Measurements from ENCODE around the gene GALNS. TPM values are rescaled to one million over a fixed set of nuclear protein-coding genes. Genes with fewer than 3 reads are reported as not detected.

Gene GALNS
- total RNA-seq, 1 donor from 2014 or later: 41.0 TPM

DNA sequence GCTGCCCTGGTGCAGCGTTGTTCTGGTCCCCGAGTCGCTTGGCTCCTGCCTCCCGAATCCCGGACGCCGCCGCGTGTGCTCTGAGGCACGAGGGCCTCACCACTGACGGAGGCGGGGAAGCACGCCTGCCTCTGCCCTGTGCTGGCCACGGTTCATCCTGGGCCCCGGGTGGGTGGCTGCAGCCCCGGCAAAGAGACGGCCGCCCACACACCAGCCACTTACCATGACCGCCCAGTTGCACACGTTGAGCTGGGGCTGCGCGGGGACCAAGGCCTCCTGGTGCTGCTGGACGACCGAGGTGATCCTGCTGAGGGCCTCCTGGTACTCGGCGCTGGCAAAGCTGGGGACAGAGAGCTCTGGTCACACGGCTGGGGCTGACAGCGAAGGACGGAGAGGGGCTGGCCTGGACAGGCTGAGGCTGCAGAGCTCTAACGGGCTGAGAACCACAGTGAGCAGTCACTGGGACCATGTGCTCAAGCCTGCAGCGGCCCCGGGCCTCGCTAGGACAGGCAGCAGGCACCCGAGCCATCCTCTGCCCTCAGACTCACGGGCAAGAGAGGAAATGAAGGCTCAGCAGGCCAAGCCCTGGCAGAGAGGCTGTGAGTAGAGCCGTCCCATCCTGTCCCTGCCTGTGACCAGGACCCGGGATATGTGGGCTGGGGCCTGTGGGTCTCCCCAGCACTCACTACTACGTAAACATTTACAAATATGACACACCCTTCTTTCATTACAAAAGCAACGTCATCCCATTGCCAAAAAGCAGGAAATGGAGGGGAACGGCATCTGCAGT is 38.8 kb downstream of the GALNS start:
- no peak for DNase-seq (ENCODE audit: low read depth)

DNA sequence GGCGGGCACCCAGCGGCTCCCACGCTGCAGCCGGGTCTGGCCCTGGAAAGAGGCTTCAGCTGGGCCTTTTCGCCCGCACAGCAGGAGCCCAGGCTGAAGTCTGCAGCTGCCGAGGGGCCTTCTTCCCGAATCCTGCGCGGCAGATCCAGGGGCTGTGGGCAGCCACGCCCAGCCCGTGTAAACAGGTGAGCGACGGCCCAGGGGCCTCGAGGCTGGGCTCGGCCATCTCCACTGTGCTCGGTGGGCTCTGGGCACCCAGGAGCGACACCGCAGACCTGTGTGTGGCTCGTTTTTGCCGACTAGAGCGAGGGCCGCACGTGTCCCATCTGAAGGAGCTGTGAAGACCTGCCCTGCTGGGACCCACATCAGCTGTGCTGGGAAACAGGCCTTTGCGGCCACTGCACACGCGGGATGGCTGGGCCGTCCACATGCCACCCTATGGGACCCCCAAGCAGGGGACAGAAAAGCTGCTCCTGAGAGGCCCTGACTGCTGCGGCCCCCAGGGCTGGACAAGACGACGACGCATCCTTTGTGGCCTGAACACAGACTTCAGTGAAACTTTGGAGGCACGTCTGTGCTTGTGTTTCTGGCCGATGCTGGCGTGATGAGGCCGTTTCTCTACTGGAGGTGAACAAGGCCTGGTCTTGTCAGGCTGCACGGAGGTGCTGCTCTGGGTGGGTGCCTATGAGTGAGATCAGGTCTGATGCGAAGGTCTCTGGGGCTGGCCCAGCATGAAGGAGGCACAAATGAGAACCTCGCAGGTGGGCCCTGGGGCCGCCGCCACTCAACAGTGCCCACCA is 39.8 kb downstream of the GALNS start:
- DNase-seq (ENCODE audit: low read depth): no peak

DNA sequence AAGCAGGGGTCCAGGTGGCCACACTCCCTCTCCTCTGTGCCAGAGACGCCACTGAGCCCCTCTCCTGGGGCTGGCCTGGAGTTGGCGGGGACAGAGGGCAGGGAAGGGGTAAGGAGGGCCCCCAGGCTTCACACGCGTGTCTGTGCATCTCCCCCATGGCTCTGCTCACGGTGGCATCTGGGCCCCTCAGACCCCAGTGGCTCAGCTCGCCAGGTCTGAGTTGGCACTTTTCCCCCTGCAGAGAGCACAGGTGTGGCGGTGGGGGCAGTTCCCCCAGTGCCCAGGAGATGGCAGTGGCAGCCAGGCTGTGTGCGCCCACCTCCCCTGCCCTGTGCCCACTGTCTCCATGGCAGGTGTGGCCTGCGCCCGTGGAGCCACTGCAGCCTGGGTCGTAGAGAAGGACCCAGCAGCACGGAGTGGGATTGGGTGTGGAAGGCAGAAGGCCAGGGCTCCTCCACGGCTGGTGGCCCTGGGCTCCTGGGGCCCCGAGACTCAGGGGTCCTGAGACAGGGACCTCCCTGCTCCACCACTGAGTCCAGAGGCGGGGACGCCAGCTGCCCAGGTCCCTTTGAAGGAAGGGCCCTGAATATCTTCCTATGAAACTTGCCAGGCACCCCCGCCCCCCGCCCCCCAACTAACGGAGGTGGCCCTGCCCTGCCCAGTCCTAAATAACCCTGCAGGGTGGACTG is 40.7 kb downstream of the GALNS start:
- DNase-seq (ENCODE audit: low read depth): no peak

DNA sequence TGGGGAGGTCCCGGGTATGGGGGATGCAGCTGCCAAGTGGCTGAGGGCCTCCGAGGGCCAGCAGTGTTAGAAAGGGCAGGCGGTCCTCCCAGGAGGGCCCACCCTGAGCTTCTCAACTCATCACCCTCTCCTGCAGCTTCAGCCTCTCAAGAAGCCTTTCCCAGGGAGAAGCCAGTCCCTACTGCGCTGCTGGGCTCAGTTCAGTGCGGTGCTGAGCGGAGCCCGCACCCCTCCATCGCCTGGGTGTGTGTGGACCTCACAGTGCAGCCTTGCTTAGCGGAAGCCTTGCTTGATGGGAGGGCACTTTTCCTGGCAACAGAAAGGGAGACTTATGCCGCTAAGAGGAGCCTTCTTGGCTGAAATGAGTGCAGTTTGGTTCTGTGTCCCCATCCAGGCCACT is 41.5 kb downstream of the GALNS start:
- no peak for DNase-seq (ENCODE audit: low read depth)

DNA sequence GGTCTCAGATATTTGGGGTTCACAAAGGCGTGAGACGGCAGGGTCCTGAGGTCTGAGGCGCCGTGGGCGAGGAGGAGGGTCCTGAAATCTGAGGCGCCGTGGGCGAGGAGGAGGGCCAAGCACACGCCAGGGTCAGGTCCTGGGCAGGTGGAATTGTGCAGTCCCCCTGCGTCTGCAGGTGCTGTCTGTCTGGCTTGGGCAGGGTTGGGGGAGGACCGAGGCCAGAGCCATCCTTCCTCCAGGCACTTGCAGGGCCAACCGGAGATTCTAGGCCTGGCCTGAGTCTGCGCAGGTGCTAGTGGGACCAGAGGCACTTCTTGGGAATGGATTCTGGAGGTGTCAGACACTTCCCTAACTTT is 42.6 kb downstream of the GALNS start:
- DNase-seq (ENCODE audit: low read depth): no peak

DNA sequence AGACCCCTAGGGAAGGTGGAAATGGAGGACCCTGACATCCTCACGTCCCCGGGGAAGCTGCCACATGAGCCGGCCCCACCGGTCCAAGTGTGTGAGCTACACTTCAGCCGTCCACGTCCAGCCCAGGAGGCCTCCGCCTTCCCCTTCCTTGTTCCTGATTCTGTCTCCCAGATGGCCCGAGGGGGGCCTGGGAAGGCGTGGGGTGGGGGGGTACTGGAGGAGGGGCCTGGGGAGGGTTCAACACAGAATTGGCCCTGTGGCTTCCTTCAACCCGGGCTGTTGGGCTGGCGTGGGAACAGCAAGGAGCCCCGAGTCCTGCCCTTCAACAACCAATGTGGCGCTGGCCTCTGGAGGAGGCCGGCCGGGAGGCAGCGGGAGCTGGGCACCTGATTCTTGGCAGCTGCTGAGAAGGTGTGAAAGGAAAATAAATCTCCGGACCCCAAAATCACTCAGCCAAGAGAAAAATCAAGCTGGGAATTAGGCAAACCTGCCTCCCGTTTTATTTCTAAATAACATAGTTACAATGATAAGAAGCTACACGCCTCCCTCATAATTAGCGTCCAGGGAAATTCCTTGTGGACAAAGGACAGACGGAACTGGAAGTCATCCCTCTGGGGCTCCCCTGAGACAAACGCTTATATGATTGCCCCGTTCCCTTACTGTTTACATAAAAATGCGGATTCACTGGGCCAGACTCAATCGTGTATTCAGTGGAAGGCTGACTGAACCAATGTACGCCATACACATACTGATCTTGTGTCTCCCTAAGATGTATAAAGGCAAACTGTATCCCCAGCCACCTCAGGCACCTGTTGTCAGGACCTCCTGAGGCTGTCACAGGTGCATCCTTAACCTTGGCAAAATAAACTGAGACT is 43.2 kb downstream of the GALNS start:
- DNase-seq (ENCODE audit: low read depth): no peak

DNA sequence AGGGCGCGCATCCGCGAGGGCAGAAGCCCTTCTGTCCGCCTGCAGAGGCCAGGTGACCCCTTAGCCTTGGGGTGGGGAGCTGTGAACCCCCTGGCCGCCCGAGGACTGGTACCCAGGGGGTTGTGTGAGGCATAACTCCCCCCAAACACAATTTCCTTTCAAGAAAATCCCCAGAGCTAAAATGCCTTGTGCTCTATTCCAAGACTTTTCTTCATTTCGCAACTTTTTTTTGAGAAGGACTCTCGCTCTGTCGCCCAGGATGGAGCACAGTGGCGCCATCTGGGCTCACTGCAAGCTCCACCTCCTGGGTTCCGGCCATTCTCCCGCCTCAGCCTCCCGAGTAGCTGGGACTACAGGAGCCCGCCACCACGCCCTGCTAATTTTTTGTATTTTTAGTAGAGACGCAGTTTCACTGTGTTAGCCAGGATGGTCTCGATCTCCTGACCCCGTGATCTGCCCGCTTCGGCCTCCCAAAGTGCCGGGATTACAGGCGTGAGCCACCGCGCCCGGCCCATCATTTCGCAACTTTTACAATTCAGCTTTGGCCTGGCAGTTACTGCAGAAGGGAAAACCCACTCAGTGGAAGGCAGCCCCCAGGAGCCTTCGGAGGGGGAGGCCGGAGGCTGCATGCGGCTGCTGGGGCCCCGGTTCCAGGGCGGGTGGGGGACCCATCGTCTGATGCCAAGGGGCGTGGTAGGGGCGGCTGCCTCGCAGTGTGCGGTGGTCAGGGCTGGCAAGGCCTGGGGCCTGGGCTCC is 44.1 kb downstream of the GALNS start:
- DNase-seq (ENCODE audit: low read depth): peak; percentile 30

DNA sequence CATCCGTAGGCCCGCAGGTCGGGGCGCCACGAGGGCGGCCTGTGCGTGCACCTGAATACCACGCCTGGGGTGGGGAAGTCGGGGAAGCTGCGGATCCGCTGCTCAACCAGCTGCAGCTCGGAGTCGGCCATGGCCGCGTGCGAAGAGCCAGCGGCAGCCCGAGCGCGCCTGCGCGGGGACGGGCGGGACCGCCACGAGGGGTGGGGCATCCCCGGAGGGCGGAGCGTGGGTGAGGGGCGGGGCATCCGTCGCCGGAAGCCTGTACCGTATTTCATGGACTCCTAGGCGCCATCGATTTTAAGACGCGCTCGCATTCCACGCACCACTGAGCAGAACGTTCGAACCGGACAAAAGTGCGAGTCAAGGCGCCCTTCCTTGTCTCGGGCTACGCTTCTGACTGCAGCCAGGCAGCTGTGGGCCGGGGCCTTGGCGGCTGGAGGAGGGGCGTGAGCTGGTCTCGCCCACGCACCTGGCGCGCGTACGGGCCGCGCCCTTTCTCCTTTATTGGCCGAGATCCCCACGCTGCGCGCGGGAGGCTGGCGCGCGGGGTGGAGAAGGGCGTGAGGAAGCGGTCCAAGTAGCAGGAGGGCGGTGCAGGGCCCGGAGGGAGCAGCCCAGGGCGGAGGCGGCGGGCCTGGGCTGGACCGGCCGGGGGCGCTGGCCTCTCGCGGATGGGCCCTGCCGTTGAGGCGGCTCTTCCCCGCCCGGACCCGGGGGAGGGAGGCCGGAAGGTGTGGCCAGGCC is 44.8 kb downstream of the GALNS start, which contains the start of gene APRT:
APRT (minus strand) TSS at position 160 of the 744 bp plus-strand sequence; CDS start at position 131, 29 bp downstream.
- DNase-seq (ENCODE audit: low read depth): peak; percentile 82

DNA sequence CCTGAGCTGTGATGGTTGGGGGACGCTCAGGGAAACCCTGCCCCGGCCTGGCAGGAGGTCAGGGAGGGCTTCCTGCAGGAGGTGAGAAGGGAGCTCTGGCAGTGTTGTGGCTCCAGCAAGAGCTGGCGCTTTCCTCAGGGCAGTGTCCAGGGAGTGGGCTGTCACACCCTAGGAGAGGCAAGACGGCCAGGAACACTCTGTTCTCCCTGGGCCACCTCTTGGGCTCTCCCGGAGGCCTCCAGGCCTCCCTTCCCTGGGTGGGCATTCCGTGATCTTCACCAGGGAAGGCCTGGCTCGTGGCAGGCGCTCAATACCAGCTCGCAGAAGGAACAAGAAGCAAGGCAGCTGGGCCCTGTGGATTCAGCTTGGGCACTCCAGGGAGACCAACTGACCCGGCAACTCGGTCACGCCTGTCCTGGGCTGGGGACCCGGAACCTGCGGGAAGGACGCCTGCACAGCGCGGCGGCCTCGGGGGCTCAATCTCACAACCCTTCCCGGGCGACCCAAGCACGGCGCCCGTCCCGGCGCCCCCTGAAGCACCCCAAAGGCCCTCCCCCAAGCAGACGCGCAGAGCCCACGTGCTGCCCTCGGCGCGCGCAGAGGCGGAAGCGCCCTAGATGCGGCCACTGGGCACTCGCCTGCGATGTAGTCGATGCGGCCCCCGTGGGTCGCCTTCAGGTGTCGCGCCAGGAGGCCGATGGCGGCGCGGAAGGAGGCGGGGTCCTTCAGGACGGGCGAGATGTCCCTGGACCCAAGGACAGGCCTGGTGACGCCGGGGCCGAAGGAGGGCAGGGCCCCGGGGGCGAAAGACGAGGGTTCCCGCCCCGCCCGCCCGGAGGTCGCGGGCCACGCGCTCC is 45.6 kb downstream of the GALNS start:
- DNase-seq (ENCODE audit: low read depth): peak; percentile 47

DNA sequence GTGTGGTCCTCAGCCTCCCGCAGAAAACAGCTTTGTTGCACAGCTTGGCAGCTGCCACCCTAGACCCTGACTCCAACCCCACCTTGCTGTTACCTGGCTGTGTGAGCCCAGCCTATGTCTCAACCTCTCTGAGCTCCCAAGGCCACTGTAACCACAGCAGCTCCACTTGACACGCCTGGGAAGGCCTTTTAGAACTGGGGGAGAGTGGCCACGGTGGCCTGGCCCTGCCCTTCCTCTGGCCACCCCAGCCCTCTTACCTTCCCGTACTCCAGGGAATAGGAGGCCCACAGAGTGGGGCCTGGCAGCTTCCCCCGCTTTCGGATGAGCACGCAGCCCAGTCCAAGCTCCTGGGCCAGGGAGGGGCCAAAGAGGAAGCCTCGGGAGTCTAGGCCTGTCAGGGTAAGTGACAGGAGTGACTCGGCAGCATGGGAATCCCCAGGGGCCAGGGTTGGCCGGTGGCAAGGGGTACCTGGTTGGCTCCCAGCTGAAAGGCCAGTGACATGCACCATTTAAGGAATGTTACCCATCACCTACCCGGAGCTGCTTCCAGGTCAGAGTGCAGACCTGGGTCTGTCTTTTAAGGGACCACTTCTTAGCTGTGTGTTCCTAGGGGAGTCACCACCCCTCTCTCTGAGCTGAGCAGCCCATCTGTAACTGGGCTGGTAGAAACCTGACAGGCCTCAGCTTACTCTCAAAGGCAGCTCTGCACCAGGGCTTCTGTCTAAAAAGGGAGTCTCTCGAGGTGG is 46.4 kb downstream of the GALNS start:
- no peak for DNase-seq (ENCODE audit: low read depth)

DNA sequence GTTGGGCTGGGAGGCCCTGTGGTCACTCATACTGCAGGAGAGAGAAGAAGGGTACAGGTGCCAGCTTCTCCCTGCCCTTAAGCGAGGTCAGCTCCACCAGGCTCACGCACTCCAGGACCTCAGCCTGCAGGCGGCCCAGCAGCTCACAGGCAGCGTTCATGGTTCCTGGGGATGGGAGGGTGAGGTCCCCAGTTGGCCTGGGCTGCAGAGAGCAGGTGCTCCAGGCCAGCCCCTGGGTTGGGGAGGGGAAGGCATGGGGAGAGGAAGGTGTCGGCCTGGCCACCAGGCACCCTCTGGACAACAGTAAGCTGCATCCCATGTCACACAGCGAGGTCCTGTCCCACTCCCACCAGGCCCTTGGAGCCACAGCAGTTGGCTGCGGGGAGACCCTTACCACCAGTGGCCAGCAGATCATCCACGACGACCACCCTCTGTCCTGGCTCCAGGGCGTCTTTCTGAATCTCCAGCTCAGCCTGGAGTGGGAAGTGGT is 47.0 kb downstream of the GALNS start:
- no peak for DNase-seq (ENCODE audit: low read depth)

DNA sequence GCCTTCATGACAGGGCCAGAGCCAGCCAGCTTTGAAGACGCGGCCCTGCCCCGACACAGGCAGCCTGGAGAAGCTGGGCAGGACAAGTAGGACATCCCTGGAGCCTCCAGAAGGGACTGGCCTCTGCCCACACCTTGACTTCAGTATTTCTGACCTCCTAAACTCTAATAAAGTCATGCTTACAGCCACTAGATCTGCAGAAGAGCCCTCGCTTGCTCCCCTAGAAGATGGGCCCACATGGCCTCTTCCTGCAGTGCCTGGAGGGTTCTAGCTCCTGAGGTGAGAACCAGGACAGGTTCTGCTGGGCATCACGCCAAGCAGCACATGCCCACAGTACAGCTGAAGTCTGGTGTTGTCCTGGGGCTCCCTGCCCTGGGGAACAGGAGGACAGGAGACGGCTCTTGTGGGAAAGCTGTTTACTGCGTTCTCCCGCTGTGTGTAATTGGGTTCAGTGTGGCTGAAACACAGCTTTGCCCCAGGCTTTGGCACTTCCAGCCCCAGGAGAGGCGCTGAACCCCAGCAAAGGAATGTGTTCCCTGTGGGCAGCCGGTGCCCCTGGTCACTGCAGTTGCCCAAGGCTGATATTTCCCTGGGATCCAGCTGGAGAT is 47.6 kb downstream of the GALNS start:
- DNase-seq (ENCODE audit: low read depth): no peak

DNA sequence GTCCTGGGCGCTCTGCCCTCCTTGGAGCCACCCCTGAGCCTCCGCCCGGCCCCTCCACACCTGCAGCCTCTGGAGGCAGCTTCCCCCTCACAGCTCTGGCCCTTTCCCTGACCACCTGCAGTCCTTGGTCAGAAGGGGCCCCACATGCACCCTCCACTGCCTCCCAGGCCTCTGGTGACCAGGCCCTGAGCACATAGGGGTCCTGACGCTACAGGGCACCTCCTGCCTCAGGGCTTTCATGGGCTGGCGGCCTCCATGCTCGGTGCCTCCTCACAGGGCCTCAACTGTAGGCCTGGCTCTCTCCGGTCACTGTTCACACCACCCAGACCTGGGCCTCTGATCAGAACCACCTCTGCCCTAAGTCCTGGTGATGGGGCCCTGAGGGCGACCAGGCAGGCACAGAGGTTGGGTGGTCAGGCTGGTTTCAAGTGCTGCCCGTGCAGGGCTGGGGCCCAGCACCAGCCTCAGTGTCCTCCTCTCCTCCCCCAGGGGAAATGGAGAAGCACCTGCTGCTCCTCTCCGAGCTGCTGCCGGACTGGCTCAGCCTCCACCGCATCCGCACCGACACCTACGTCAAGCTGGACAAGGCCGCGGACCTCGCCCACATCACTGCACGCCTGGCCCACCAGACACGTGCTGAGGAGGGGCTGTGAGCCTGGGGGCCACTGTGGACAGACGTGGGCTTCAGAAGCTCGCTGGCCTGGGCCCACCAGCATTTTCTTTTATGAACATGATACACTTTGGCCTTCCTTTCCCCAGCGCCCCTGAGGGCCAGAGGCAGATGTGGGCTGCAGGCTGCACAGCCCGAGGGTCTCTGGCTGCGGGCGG is 48.9 kb downstream of the GALNS start:
- no peak for DNase-seq (ENCODE audit: low read depth)

DNA sequence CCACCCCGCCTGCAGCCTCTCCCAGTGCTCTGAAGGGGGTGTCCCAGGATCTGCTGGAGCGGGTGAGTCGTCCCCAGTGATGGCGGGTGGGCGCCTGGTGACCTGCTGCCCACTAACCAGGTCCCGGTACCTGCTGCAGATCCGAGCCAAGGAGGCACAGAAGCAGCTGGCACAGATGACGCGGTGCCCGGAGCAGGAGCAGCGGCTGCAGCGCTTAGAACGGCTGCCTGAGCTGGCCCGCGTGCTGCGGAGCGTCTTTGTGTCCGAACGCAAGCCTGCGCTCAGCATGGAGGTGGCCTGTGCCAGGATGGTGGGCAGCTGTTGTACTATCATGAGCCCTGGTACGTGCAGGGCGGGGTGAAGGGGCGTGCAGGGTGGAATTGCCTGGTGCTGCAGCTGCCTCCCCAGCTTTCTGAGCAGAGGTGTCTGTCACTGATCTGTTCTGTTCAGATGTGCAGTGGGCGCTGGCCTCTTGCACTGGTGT is 49.6 kb downstream of the GALNS start:
- DNase-seq (ENCODE audit: low read depth): no peak

DNA sequence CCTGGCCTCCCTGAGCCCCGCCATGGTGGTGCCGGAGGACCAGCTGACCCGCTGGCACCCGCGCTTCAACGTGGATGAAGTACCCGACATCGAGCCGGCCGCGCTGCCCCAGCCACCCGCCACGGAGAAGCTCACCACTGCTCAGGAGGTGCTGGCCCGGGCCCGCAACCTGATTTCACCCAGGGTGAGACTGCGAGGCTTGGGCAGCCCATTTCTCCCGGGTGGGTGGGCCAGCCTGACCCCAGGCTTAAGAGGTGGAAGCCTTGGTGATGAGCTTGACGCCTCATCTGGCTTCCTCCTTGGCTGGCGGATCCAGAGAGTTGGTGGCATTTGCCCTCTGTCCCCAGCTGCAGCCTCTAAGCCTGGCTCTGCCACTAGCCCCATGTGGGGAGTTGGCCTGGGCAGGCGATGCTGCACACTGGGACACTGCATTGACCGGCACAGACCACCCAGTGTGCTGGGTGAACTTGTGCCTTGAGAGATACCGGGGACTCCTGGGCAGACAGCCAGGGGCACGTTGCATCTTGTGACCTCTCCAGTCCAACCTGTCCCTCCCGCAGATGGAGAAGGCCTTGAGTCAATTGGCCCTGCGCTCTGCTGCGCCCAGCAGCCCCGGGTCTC is 50.1 kb downstream of the GALNS start:
- DNase-seq (ENCODE audit: low read depth): no peak

DNA sequence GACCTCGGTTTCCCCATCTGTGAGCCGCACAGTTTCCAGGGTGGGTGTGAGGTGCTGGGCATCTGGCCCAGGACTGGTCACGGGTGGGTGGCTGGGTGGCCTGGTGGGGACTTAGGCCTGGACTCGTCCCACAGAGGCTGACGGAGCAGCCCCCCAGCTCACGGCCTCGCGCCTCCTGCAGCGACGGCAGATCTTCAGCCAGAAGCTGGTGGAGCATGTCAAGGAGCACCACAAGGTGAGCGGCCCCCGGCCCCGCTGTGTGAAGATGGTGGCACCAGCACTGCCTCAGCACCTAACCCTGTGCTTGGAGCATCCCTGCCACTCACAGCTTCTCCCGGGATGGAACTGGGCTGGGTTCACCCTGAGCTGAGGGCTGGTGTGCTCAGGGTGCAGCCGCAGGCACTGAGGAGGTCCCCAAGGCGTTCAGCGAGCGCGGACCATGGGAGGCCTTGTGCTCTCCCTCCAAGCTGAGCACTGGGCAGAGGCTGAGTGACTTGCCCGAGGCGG is 50.8 kb downstream of the GALNS start:
- no peak for DNase-seq (ENCODE audit: low read depth)

Data from renal cortical epithelial cell (primary cell).